ENCODE data around the gene JPH3. TPM values are rescaled to one million over a fixed set of nuclear protein-coding genes. Genes with fewer than 3 reads are reported as not detected.

The JPH3 gene
- total RNA-seq, 1 experiment from 2014 or later, result 32.7 TPM

GRCh38 chr16:87638736-87639135 lies 36.4 kb downstream of the JPH3 start:
- no peak overlapping the region for H3K56ac ChIP-seq (ENCODE audit: insufficient read length, low read depth, low read length)
- no CpG with 5 or more reads among the region's 10 CpGs for WGBS (ENCODE audit: extremely low coverage, insufficient read length, low lambda C conversion rate)
- no peak for TF ChIP-seq CTCF (conservative IDR thresholded peaks at IDR 0.05)

More at GRCh38 chr16:87638736-87639135, 36.4 kb downstream of the JPH3 start:
- Histone ChIP-seq H3K23ac (ENCODE audit: insufficient read length, low read depth, low read length) (no peak overlapping the region), H4K20me1 (ENCODE audit: control insufficient read depth, insufficient read depth, insufficient read length) (no peaks in the 10 kb centered on the region), H2AK5ac (ENCODE audit: insufficient read length, low read length) (no peak overlapping the region), H3K4me1 (ENCODE audit: insufficient read depth, low read length) (no peaks in the 10 kb centered on the region), H4K5ac (ENCODE audit: insufficient read length, low read depth, low read length) (no peak overlapping the region), H3K9ac (ENCODE audit: extremely low read depth, insufficient read length, low read length) (no peak overlapping the region), H3K27me3 (ENCODE audit: insufficient read depth, low read length) (no peaks in the 10 kb centered on the region), H2BK12ac (ENCODE audit: insufficient read length, low read depth, low read length) (no peak overlapping the region), H3K79me2 (ENCODE audit: insufficient read depth, low read length) (no peaks in the 10 kb centered on the region; the same call in 1 of the 2 replicates), H2BK120ac (ENCODE audit: low read depth, low read length, poor library complexity, severe bottlenecking) (no peak overlapping the region), H3K23me2 (ENCODE audit: insufficient read length, low read depth, low read length, poor library complexity, severe bottlenecking) (no peaks in the 10 kb centered on the region), H3K9me3 (ENCODE audit: control insufficient read depth, low read depth, low read length) (no peaks in the 10 kb centered on the region), H4K8ac (replicated peaks; ENCODE audit: insufficient read length, low read depth, low read length) (no peak overlapping the region), H3K79me1 (ENCODE audit: insufficient read depth, low read depth, low read length, poor library complexity, severe bottlenecking) (peaks cover 2% of the 10 kb centered on the region), H3K18ac (ENCODE audit: insufficient read length, low read depth, low read length) (no peak overlapping the region), H2BK20ac (ENCODE audit: low read depth, low read length, poor library complexity, severe bottlenecking) (no peak overlapping the region), H2AFZ (ENCODE audit: low read length) (no peak overlapping the region), H3T11ph (ENCODE audit: low read length) (no peak overlapping the region), H4K91ac (ENCODE audit: insufficient read length, low read depth, low read length) (no peak overlapping the region), H2BK5ac (ENCODE audit: insufficient read length, low read length) (no peak overlapping the region), H3K27ac (ENCODE audit: insufficient read length, low read depth, low read length) (no peak overlapping the region), H3K14ac (ENCODE audit: insufficient read depth, low read length) (no peak overlapping the region; the same call in 1 of the 2 replicates), H3K4ac (ENCODE audit: low read depth, low read length) (no peak overlapping the region), H2BK15ac (ENCODE audit: low read depth, low read length) (no peak overlapping the region), H3K4me2 (ENCODE audit: insufficient read depth, insufficient read length, low read length) (no peak overlapping the region)
- DNase-seq, result no peak
- H3K9me3 Mint-ChIP-seq, result no peaks in the 10 kb centered on the region
- H3K27me3 Mint-ChIP-seq (ENCODE audit: low read depth), result no peaks in the 10 kb centered on the region
- H3K4me1 Mint-ChIP-seq, result peaks cover 8 to 12% of the 10 kb centered on the region in 2 experiments
- no peak overlapping the region for H3K4me3 Mint-ChIP-seq
- no peak overlapping the region for H3K27ac Mint-ChIP-seq
- peaks cover 0 to 2% (median 1%) of the 10 kb centered on the region in 3 experiments; a peak in 2 of 7 replicates for H3K36me3 Mint-ChIP-seq (ENCODE audit: insufficient read depth in 1 of 3, low read depth in 3 of 3)

All from H9 (cell line).